Lower leg skin (tissue), 3 donors: ENCODE measurements around the gene ANKRD13B.

Experiments used
- POLR2A ChIP-seq, 2 donors: fragments of 450-650 bp; IDR thresholded peaks; one replicate each; pipeline ENCODE4 v1.6.1; 2016 to 2017; ENCODE audit warnings: antibody characterized with exemption in 2 of 2, mild to moderate bottlenecking in 1 of 2, moderate library complexity in 1 of 2
- TF ChIP-seq, protein P1 (sequence below), 3 donors: fragments of 450-650 bp; IDR thresholded peaks; one replicate each; pipeline ENCODE4 v1.5.1; 2016; ENCODE audit warnings: antibody characterized with exemption in 3 of 3, mild to moderate bottlenecking in 3 of 3, moderate library complexity in 2 of 3

DNA sequence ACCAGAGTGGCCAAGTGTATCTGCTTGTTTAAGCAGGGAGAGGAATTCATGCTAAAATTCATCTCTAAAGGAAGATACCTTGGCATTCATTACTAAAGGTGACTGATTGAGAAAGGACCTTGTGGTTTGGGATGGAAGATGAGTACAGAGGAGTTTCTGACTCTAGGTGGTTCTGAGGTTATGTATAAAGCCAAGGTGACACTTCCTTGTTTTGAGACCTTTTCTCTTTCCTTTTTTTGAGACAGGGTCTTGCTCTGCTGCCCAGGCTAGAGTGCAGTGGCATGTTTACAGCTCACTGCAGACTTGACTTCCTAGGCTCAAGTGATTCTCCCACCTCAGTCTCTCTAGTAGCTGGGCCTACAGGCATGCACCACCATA is 35.2 kb upstream of the ANKRD13B start:
- TF ChIP-seq, protein P1, sequence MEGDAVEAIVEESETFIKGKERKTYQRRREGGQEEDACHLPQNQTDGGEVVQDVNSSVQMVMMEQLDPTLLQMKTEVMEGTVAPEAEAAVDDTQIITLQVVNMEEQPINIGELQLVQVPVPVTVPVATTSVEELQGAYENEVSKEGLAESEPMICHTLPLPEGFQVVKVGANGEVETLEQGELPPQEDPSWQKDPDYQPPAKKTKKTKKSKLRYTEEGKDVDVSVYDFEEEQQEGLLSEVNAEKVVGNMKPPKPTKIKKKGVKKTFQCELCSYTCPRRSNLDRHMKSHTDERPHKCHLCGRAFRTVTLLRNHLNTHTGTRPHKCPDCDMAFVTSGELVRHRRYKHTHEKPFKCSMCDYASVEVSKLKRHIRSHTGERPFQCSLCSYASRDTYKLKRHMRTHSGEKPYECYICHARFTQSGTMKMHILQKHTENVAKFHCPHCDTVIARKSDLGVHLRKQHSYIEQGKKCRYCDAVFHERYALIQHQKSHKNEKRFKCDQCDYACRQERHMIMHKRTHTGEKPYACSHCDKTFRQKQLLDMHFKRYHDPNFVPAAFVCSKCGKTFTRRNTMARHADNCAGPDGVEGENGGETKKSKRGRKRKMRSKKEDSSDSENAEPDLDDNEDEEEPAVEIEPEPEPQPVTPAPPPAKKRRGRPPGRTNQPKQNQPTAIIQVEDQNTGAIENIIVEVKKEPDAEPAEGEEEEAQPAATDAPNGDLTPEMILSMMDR (IDR thresholded peaks at IDR 0.05): no peak
- no peak for TF ChIP-seq POLR2A (IDR thresholded peaks at IDR 0.05)
